ENCODE data around the gene COL27A1.

DNA sequence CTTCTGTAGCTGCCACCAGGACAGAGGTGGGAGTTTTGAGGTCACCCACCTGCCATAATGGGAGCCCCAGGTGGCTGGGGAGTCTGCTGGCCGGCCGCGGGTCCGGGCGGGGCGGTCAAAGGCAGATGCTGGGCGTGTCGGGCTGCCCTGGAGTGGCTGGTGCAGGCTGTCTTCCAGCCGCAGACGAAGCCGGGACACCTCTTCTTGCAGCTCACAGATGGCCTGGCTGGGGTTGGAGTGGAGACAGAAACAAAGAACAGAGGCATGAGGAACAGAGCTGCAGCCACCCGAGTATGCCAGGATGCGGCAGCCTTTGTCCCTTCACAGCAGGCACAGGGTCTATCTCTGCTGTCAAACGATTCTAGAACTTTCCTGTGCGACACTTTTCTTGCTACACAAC is 192.3 kb downstream of the COL27A1 start:
- no peak for TF ChIP-seq POLR2A (IDR thresholded peaks at IDR 0.05)
- TF ChIP-seq, protein P1, sequence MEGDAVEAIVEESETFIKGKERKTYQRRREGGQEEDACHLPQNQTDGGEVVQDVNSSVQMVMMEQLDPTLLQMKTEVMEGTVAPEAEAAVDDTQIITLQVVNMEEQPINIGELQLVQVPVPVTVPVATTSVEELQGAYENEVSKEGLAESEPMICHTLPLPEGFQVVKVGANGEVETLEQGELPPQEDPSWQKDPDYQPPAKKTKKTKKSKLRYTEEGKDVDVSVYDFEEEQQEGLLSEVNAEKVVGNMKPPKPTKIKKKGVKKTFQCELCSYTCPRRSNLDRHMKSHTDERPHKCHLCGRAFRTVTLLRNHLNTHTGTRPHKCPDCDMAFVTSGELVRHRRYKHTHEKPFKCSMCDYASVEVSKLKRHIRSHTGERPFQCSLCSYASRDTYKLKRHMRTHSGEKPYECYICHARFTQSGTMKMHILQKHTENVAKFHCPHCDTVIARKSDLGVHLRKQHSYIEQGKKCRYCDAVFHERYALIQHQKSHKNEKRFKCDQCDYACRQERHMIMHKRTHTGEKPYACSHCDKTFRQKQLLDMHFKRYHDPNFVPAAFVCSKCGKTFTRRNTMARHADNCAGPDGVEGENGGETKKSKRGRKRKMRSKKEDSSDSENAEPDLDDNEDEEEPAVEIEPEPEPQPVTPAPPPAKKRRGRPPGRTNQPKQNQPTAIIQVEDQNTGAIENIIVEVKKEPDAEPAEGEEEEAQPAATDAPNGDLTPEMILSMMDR (IDR thresholded peaks at IDR 0.05): no peak
- peak in 2 of 4 donors; percentile 10 to 45 for TF ChIP-seq POLR2AphosphoS5 (IDR thresholded peaks at IDR 0.05)
